A549 (cell line): ENCODE measurements around the gene HOXB7. TPM values are rescaled to one million over a fixed set of nuclear protein-coding genes. Genes with fewer than 3 reads are reported as not detected.

Experiments
- ATAC-seq, 2 experiments: fragments of 200-7000 bp in 1 of 2; fragments of >200 bp in 1 of 2; cut with Nextera tagmentation in 1 of 2; cut with Tn5 transposase in 1 of 2; 3 replicates each; pipeline versions ENCODE4 v1.8.0 to v1.9.1; 2018 to 2020; ENCODE audit warnings: mild to moderate bottlenecking in 1 of 2, moderate library complexity in 1 of 2
- CTCF ChIA-PET: fragments of 300-600 bp; sonication (Branson Sonifier 250); formaldehyde crosslinking; extraction: SDS; loops from one replicate; lab custom pipeline; 2021; ENCODE audit warnings: antibody characterized with exemption, inconsistent platforms; lab: Yijun Ruan, JAX
- POLR2A ChIA-PET: fragments of 350-600 bp; formaldehyde crosslinking; extraction: SDS; loops from one replicate; lab custom pipeline; 2021; ENCODE audit warnings: antibody characterized with exemption, inconsistent platforms; lab: Yijun Ruan, JAX
- DNase-seq, 2 experiments: peaks; one replicate each; pipeline versions ENCODE4 v3.0.0 to v3.0.0-alpha.2; 2011 to 2016; ENCODE audit warnings: low read depth in 1 of 2, low spot score in 1 of 2
- FAIRE-seq: peaks from 2 replicates; lab custom pipeline; 2011; peaks lifted over from hg19 to GRCh38; lab: Jason Lieb, UNC
- H3K27ac ChIP-seq, 2 experiments: fragments of >200 bp; sonication (Bioruptor Twin); formaldehyde crosslinking; 3 replicates each; pipeline ENCODE4 v1.5.1; 2016 to 2017
- H3K4me1 ChIP-seq: fragments of >200 bp; sonication (Bioruptor Twin); formaldehyde crosslinking; 3 replicates; pipeline ENCODE4 v1.6.1; 2016
- H3K4me2 ChIP-seq: fragments of >200 bp; sonication (Bioruptor Twin); formaldehyde crosslinking; 3 replicates; pipeline ENCODE4 v1.6.1; 2016
- H3K4me3 ChIP-seq: fragments of >200 bp; sonication (Bioruptor Twin); formaldehyde crosslinking; 3 replicates; pipeline ENCODE4 v1.5.1; 2016
- H3K9me3 ChIP-seq: fragments of >200 bp; sonication (Bioruptor Twin); formaldehyde crosslinking; 3 replicates; pipeline ENCODE4 v1.6.1; 2016
- CBX2 ChIP-seq: fragments of 200-600 bp; sonication (generic); IDR thresholded peaks from 2 replicates; pipeline ENCODE4 v1.6.1; 2016; ENCODE audit warnings: low read depth, mild to moderate bottlenecking, borderline replicate concordance
- CBX8 ChIP-seq: fragments of 200-600 bp; sonication (generic); IDR thresholded peaks from 2 replicates; pipeline ENCODE4 v1.6.1; 2016
- CHD2 ChIP-seq: fragments of 150-350 bp; IDR thresholded peaks from 2 replicates; pipeline ENCODE4 v1.6.1; 2014; ENCODE audit warnings: low read length; ENCODE audit not compliant: partially characterized antibody
- CHD4 ChIP-seq: fragments of 200-600 bp; sonication (generic); IDR thresholded peaks from 2 replicates; pipeline ENCODE4 v1.6.1; 2016; ENCODE audit warnings: antibody characterized with exemption, mild to moderate bottlenecking, borderline replicate concordance
- EHF ChIP-seq: fragments of 250-450 bp; sonication (Bioruptor Pico); IDR thresholded peaks from 2 replicates; pipeline ENCODE4 v1.5.0; 2020; ENCODE audit warnings: mild to moderate bottlenecking
- EP300 ChIP-seq, 2 experiments: fragments of >200 bp; sonication (Bioruptor Twin); formaldehyde crosslinking; IDR thresholded peaks; 2 replicates in 1 of 2; 3 replicates in 1 of 2; pipeline ENCODE4 v1.6.1; 2016 to 2017
- ESRRA ChIP-seq: fragments of 150-350 bp; IDR thresholded peaks from 2 replicates; pipeline ENCODE4 v1.6.1; 2014; ENCODE audit warnings: mild to moderate bottlenecking, low read length, borderline replicate concordance
- FOSL2 ChIP-seq, 2 experiments: fragments of 450-650 bp in 1 of 2; fragments of >200 bp in 1 of 2; sonication (Bioruptor Twin) in 1 of 2; formaldehyde crosslinking; IDR thresholded peaks; 2 replicates each; pipeline versions ENCODE4 v1.5.0 to v1.6.1; 2016 to 2020; ENCODE audit warnings: mild to moderate bottlenecking in 1 of 2, moderate library complexity in 1 of 2
- GATA3 ChIP-seq: IDR thresholded peaks from 2 replicates; pipeline ENCODE4 v1.6.1; 2012; ENCODE audit warnings: borderline replicate concordance
- HEYL ChIP-seq: fragments of 250-450 bp; sonication (Bioruptor Pico); IDR thresholded peaks from 2 replicates; pipeline ENCODE4 v1.8.0; 2021; ENCODE audit warnings: mild to moderate bottlenecking, moderate library complexity
- HMGXB4 ChIP-seq: fragments of 250-450 bp; sonication (Bioruptor Pico); IDR thresholded peaks from 2 replicates; pipeline ENCODE4 v1.5.0; 2021; ENCODE audit warnings: mild to moderate bottlenecking, moderate library complexity, borderline replicate concordance
- HOXB13 ChIP-seq: fragments of 250-450 bp; sonication (Bioruptor Pico); IDR thresholded peaks from 2 replicates; pipeline ENCODE4 v1.5.0; 2020; ENCODE audit warnings: low read depth, mild to moderate bottlenecking, moderate library complexity
- MAZ ChIP-seq: fragments of 150-350 bp; IDR thresholded peaks from 2 replicates; pipeline ENCODE4 v1.6.1; 2014; ENCODE audit warnings: antibody characterized with exemption, low read depth, low read length, borderline replicate concordance
- NPAS2 ChIP-seq: fragments of 250-450 bp; sonication (Bioruptor Pico); IDR thresholded peaks from 2 replicates; pipeline ENCODE4 v1.8.0; 2022; ENCODE audit warnings: mild to moderate bottlenecking, moderate library complexity, borderline replicate concordance
- PBX3 ChIP-seq: IDR thresholded peaks from 2 replicates; pipeline ENCODE4 v1.6.1; 2012
- PHF8 ChIP-seq: fragments of 200-600 bp; sonication (generic); IDR thresholded peaks from 2 replicates; pipeline ENCODE4 v1.6.1; 2016; ENCODE audit warnings: low read depth, mild to moderate bottlenecking, antibody characterized with exemption, moderate library complexity, borderline replicate concordance
- POLR2AphosphoS2 ChIP-seq: conservative IDR thresholded peaks from 2 replicates; pipeline ENCODE4 v1.6.1; 2012; ENCODE audit warnings: low read length, improper control_type of control experiment, inconsistent platforms
- RAD21 ChIP-seq, 2 experiments: fragments of >200 bp in 1 of 2; sonication (Bioruptor Twin) in 1 of 2; formaldehyde crosslinking in 1 of 2; IDR thresholded peaks in 1 of 2; conservative IDR thresholded peaks in 1 of 2; 2 replicates in 1 of 2; 3 replicates in 1 of 2; pipeline ENCODE4 v1.6.1; 2012 to 2018; ENCODE audit warnings: inconsistent platforms in 1 of 2
- SMC3 ChIP-seq: fragments of >200 bp; sonication (Bioruptor Twin); formaldehyde crosslinking; IDR thresholded peaks from 3 replicates; pipeline ENCODE4 v1.6.1; 2018; ENCODE audit warnings: inconsistent platforms
- SREBF2 ChIP-seq: fragments of 450-650 bp; IDR thresholded peaks from 2 replicates; pipeline ENCODE4 v1.6.1; 2014; ENCODE audit warnings: mild to moderate bottlenecking, moderate library complexity
- USF2 ChIP-seq: fragments of 450-650 bp; IDR thresholded peaks from 2 replicates; pipeline ENCODE4 v1.6.1; 2014; ENCODE audit warnings: antibody characterized with exemption
- ZC3H11A ChIP-seq: fragments of 450-650 bp; IDR thresholded peaks from 2 replicates; pipeline ENCODE4 v1.6.1; 2014; ENCODE audit warnings: antibody characterized with exemption, mild to moderate bottlenecking
- ZFP36 ChIP-seq: fragments of 450-650 bp; IDR thresholded peaks from 2 replicates; pipeline ENCODE4 v1.6.1; 2014; ENCODE audit warnings: borderline replicate concordance; ENCODE audit not compliant: partially characterized antibody
- ZNF302 ChIP-seq: fragments of 250-450 bp; sonication (Bioruptor Pico); IDR thresholded peaks from 2 replicates; pipeline ENCODE4 v1.9.0; 2021; ENCODE audit warnings: inconsistent platforms, mild to moderate bottlenecking, moderate library complexity
- WGBS: methylation state at CpG from one replicate; pipeline ENCODE4 v1.1.6; 2017; ENCODE audit errors: missing lambda C conversion rate; 5-methylcytosine and 5-hydroxymethylcytosine counted together
- polyA plus RNA-seq, 4 experiments: library from polyadenylated mRNA; depleted of rRNA in 3 of 4; stranded (reverse); fragments of >200 nt; fragmentation: RNase III in 1 of 4; extraction: RNeasy Plus Mini Kit Qiagen cat#74134 plus additional on column Dnase treatment in 1 of 4; gene quantifications; 2 replicates in 3 of 4; 3 replicates in 1 of 4; pipeline ENCODE4 v1.2.3, GENCODE V29; 2011 to 2017

The HOXB7 gene
- polyA plus RNA-seq, 2 of the 4 experiments (the other 2 are of a cell fraction): 22.3 to 32.3 TPM

- Histone ChIP-seq H3K9me3 (no peaks in the 10 kb centered on the region), H3K4me3 (no peak overlapping the region), H3K4me2 (no peak overlapping the region), H3K4me1 (peaks cover 21% of the 10 kb centered on the region), H3K27ac (no peak overlapping the region)
- no peak for FAIRE-seq
- no peak for DNase-seq
- POLR2A ChIA-PET: no interaction called here
- CTCF ChIA-PET: interaction anchor here (0.7 to 5.9 kb wide), 9 partner anchors 104 to 748 kb away, joined by 3 to 64 read pairs (median 4); no protein-coding TSS in a partner anchor
- TF ChIP-seq HMGXB4 (no peak), MAZ (no peak), PBX3 (no peak), SMC3 (no peak), RAD21 (conservative IDR thresholded peaks at IDR 0.05 in 1 of 2, IDR thresholded peaks at IDR 0.05 in 1 of 2) (no peak), ZNF302 (CRISPR knock-in tag) (no peak), HEYL (CRISPR knock-in tag) (no peak), PHF8 (no peak), POLR2AphosphoS2 (no peak), ZC3H11A (no peak), EP300 (IDR thresholded peaks at IDR 0.05) (no peak), CHD4 (no peak), FOSL2 (IDR thresholded peaks at IDR 0.05) (no peak), FOSL2 (CRISPR knock-in tag; IDR thresholded peaks at IDR 0.05) (no peak), CBX8 (no peak), ZFP36 (no peak), NPAS2 (CRISPR knock-in tag) (no peak), SREBF2 (no peak), USF2 (no peak)
- no peak for ATAC-seq
Observed at GRCh38 chr17:48590607-48591161, 20.1 kb downstream of the HOXB7 start.

- Histone ChIP-seq H3K4me2 (no peak within 1 kb of the TSS), H3K9me3 (no peaks in the 10 kb centered on the region), H3K4me3 (no peak within 1 kb of the TSS), H3K4me1 (peaks cover 21% of the 10 kb centered on the region)
- no peak for DNase-seq
- POLR2A ChIA-PET: no interaction called here
- TF ChIP-seq CHD2: no peak
- TF ChIP-seq EHF: no peak
- TF ChIP-seq GATA3: no peak
- no peak for TF ChIP-seq CBX2
- TF ChIP-seq HEYL (CRISPR knock-in tag): no peak
- TF ChIP-seq HMGXB4: no peak
- no peak for TF ChIP-seq CBX8
- TF ChIP-seq HOXB13: no peak
- no peak for TF ChIP-seq ESRRA
- TF ChIP-seq, all 56 proteins: peak for 0
- CTCF ChIA-PET: interaction anchor here (0.7 to 5.9 kb wide), 10 partner anchors 103 to 375 kb away, joined by 3 to 64 read pairs (median 6); no protein-coding TSS in a partner anchor
- 89% methylated on average over 23 of the region's 23 CpGs for WGBS
- no peak for FAIRE-seq
- no peak within 1 kb of the TSS for H3K27ac ChIP-seq
- ATAC-seq: no peak
Observed at GRCh38 chr17:48589831-48590606, 20.8 kb downstream of the HOXB7 start, which contains the start of gene HOXB3. TSS of gene HOXB3 (minus strand) at chr17:48590241. CDS start at chr17:48552474, 37,767 bp downstream.
